ENCODE results near the gene KRTAP12-1.
"Not testable (repeated sequence)": the region's sequence is repeated elsewhere in the genome, so short reads cannot be mapped to it uniquely, and the experiment has no call there.

Gene KRTAP12-1

DNA sequence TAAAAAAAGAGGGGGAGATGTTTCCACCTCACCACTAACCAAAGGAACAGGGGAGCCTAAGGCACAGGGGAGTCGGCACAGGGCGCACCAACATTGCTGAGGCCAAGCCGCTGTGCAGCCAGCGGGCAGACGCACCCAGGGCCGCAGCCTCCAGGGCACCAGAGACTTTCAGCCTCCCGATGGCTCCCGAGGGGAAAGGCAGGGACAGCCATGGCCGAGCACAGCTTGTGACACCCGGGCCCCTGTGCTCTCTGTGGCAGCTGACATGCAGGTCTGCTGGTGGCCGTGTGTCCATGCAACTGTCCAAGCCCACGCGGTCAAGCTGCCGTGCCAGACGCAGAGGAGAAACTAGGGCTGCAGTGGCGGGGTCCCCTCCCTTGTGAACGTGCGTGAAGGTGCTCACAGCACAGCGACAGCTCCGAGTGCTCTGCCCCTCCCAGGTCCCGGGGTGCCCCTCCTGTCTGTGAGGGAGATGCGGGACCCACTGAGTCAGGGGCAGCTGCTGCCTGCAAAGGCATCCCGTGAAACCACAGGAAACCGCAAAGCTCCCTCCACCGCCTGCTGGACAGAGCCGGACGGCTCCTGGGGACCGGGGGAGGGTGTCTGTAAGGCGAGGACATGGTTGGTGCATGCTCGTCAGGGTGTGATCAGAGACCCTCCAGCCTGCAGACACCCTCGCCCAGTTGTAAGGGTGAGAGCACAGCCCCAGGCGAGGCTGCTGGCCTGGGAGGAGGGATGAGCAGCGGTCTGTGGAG is 33.2 kb downstream of the KRTAP12-1 start:
- TF ChIP-seq CTCF (IDR thresholded peaks at IDR 0.05; ENCODE audit: control extremely low read depth, extremely low read depth, low read depth, missing control alignments): no peak
- DNase-seq (ENCODE audit: extremely low spot score): no peak
- ChIA-PET CTCF (interaction anchor here (1.4 kb wide), 1 partner anchor 11 kb away, joined by 3 read pairs; no protein-coding TSS in a partner anchor), POLR2A (no interaction called here)

- POLR2A ChIA-PET: no interaction called here
- CTCF ChIA-PET: no interaction called here
- no peak for DNase-seq (ENCODE audit: extremely low spot score)
- no peak for TF ChIP-seq CTCF (IDR thresholded peaks at IDR 0.05; ENCODE audit: control extremely low read depth, extremely low read depth, low read depth, missing control alignments)
Measured at GRCh38 chr21:44647222-44647552, 34.8 kb downstream of the KRTAP12-1 start.

GRCh38 chr21:44646366-44647221 is 35.4 kb downstream of the KRTAP12-1 start, which contains the start of gene KRTAP10-11:
TSS of gene KRTAP10-11 (plus strand) at chr21:44646414. CDS start at chr21:44646459, 45 bp downstream.
- POLR2A ChIA-PET: interaction anchor here (0.7 kb wide), 1 partner anchor 323 kb away, joined by 5 read pairs; no protein-coding TSS in a partner anchor
- CTCF ChIA-PET; DNase-seq (ENCODE audit: extremely low spot score): not testable (repeated sequence)

GRCh38 chr21:44644878-44645277 is 37.1 kb downstream of the KRTAP12-1 start:
- no peak for TF ChIP-seq CTCF (IDR thresholded peaks at IDR 0.05; ENCODE audit: control extremely low read depth, extremely low read depth, low read depth, missing control alignments)
- ChIA-PET CTCF (no interaction called here), POLR2A (no interaction called here)
- no peak for DNase-seq (ENCODE audit: extremely low spot score)

DNA sequence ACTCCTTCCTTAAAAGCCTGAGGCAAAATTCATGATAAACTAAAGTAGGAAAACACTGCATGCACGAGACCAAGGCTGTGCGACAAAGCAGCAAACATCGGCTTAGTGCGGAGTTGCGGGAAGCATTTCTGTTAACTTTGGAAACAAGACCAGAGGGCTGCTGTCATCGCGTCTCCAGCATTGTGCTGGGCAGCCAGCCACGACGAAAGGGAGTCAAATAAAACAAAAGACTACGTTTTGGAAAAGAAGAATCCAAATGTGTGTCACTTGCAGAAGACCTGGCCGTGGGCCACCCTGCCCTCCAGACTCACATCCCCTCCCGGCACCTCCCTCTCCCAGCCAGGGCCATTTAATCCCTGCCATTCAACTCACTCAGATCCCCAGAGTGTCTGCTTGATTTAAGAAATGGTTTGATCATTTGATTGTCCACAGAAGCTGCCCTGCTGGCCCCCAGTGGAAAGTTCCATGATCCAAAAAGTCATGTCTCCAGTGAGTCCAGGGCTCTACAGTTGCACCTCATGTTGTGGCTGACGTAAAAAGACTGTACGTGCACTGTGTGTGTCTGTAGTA is 38.1 kb downstream of the KRTAP12-1 start:
- DNase-seq (ENCODE audit: extremely low spot score): no peak
- ChIA-PET CTCF (no interaction called here), POLR2A (no interaction called here)
- TF ChIP-seq CTCF (IDR thresholded peaks at IDR 0.05; ENCODE audit: control extremely low read depth, extremely low read depth, low read depth, missing control alignments): no peak

GRCh38 chr21:44640761-44641160 is 41.2 kb downstream of the KRTAP12-1 start:
- ChIA-PET POLR2A (no interaction called here), CTCF (no interaction called here)
- DNase-seq (ENCODE audit: extremely low spot score): no peak
- TF ChIP-seq CTCF (IDR thresholded peaks at IDR 0.05; ENCODE audit: control extremely low read depth, extremely low read depth, low read depth, missing control alignments): no peak

GRCh38 chr21:44639331-44639655 is 42.7 kb downstream of the KRTAP12-1 start:
- CTCF ChIA-PET: no interaction called here
- TF ChIP-seq CTCF (IDR thresholded peaks at IDR 0.05; ENCODE audit: control extremely low read depth, extremely low read depth, low read depth, missing control alignments): no peak
- POLR2A ChIA-PET: no interaction called here
- DNase-seq (ENCODE audit: extremely low spot score): no peak

- POLR2A ChIA-PET; CTCF ChIA-PET; DNase-seq (ENCODE audit: extremely low spot score): not testable (repeated sequence)
Measured at GRCh38 chr21:44638506-44639330, 43.2 kb downstream of the KRTAP12-1 start.

DNA sequence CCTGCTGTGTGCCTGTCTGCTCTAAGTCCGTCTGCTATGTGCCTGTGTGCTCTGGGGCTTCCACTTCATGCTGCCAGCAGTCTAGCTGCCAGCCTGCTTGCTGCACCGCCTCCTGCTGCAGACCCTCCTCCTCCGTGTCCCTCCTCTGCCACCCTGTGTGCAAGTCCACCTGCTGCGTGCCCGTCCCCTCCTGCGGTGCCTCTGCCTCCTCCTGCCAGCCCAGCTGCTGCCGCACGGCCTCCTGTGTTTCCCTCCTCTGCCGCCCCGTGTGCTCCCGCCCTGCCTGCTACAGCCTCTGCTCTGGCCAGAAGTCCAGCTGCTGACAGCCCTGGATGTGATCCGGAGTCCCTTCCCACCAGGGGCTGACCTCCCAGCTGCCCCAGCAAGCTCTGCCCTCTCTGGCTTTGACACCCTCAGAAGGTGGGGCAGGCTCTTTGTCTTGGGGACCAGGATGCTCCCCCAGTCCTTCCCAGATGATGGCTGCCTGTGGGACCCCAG is 44.1 kb downstream of the KRTAP12-1 start:
- DNase-seq (ENCODE audit: extremely low spot score); CTCF ChIA-PET; POLR2A ChIA-PET: not testable (repeated sequence)
